HepG2 (cell line): ENCODE measurements around the gene CRIP1. TPM values are rescaled to one million over a fixed set of nuclear protein-coding genes. Genes with fewer than 3 reads are reported as not detected.

Source experiments
- ATAC-seq: fragments of 200-7000 bp; cut with Tn5 transposase; 3 replicates; pipeline ENCODE4 v1.9.1; 2020; ENCODE audit warnings: mild to moderate bottlenecking, moderate library complexity
- BruUV-seq: library from RNA; stranded (reverse); fragments of 400-500 nt; replicated peaks from 2 replicates; lab custom pipeline; 2021; lab: Mats Ljungman, UMichigan
- CTCF ChIA-PET: fragments of 300-600 bp; formaldehyde crosslinking; extraction: SDS; loops from one replicate; lab custom pipeline; 2021; ENCODE audit warnings: low total read pairs, inconsistent platforms, low intra/inter-chr PET ratio; lab: Yijun Ruan, JAX
- POLR2A ChIA-PET: fragments of 350-600 bp; sonication (Branson Sonifier 250); formaldehyde crosslinking; loops from one replicate; lab custom pipeline; 2020; ENCODE audit warnings: antibody characterized with exemption, inconsistent platforms; lab: Yijun Ruan, JAX
- DNase-seq: peaks from one replicate; pipeline ENCODE4 v3.0.0-alpha.2; 2015; ENCODE audit warnings: low spot score
- FAIRE-seq: peaks from 3 replicates; lab custom pipeline; 2011; peaks lifted over from hg19 to GRCh38; lab: Jason Lieb, UNC
- H2AFZ ChIP-seq: one replicate; pipeline ENCODE4 v1.6.1; 2011; ENCODE audit warnings: low read length, inconsistent platforms
- H3K27ac ChIP-seq: fragments of 300-600 bp; 3 replicates; pipeline ENCODE4 v1.8.0; 2011; ENCODE audit warnings: mixed run types, mild to moderate bottlenecking, mixed read lengths, low read length, inconsistent platforms; ENCODE audit not compliant: insufficient read depth; ENCODE audit errors: extremely low read length
- H3K27me3 ChIP-seq, 2 experiments: fragments of 200-600 bp in 1 of 2; 2 replicates in 1 of 2; 3 replicates in 1 of 2; pipeline versions ENCODE4 v1.6.0 to v1.8.0; 2011; ENCODE audit warnings: low read length in 2 of 2, mild to moderate bottlenecking in 2 of 2, moderate library complexity in 2 of 2, inconsistent platforms in 1 of 2; ENCODE audit not compliant: insufficient read depth in 2 of 2, control insufficient read depth in 1 of 2
- H3K36me3 ChIP-seq, 2 experiments: fragments of 200-600 bp in 1 of 2; replicated peaks in 1 of 2; 2 replicates in 1 of 2; 3 replicates in 1 of 2; pipeline versions ENCODE4 v1.5.1 to v1.8.0; 2011; ENCODE audit warnings: low read length in 2 of 2, inconsistent platforms in 1 of 2; ENCODE audit not compliant: insufficient read depth in 2 of 2, control insufficient read depth in 1 of 2
- H3K4me1 ChIP-seq: 2 replicates; pipeline ENCODE4 v1.5.1; 2012; ENCODE audit warnings: low read length, inconsistent platforms; ENCODE audit not compliant: insufficient read depth
- H3K4me2 ChIP-seq: 2 replicates; pipeline ENCODE4 v1.6.0; 2011; ENCODE audit warnings: low read depth, low read length, inconsistent platforms
- H3K4me3 ChIP-seq, 3 experiments: fragments of 200-600 bp in 1 of 3; sonication (generic), shearing (Covaris generic) in 1 of 3; replicated peaks in 1 of 3; 2 replicates each; pipeline ENCODE4 v1.5.1; 2011 to 2016; ENCODE audit warnings: low read length in 3 of 3, inconsistent platforms in 2 of 3, low read depth in 2 of 3, mild to moderate bottlenecking in 2 of 3, control low read depth in 1 of 3, mixed read lengths in 1 of 3; ENCODE audit not compliant: insufficient read depth in 1 of 3
- H3K79me2 ChIP-seq: one replicate; pipeline ENCODE4 v1.6.1; 2011; ENCODE audit warnings: low read length, inconsistent platforms; ENCODE audit not compliant: insufficient read depth
- H3K9ac ChIP-seq: 2 replicates; pipeline ENCODE4 v1.6.0; 2011; ENCODE audit warnings: mild to moderate bottlenecking, low read depth, low read length, inconsistent platforms; ENCODE audit not compliant: insufficient read depth
- H3K9me3 ChIP-seq: 2 replicates; pipeline ENCODE4 v1.5.1; 2012; ENCODE audit warnings: mild to moderate bottlenecking, low read length
- H4K20me1 ChIP-seq: 2 replicates; pipeline ENCODE4 v1.6.0; 2011; ENCODE audit warnings: inconsistent platforms, mild to moderate bottlenecking, low read length, moderate library complexity; ENCODE audit not compliant: insufficient read depth
- AGO2 ChIP-seq: fragments of 200-400 bp; formaldehyde crosslinking; optimal IDR thresholded peaks from 2 replicates; pipeline ENCODE3; 2017; ENCODE audit warnings: mild to moderate bottlenecking, low read depth, low read length, moderate library complexity
- IKZF4 ChIP-seq: sonication (generic); formaldehyde crosslinking; IDR thresholded peaks from 2 replicates; pipeline ENCODE4 v1.5.1; 2020; ENCODE audit warnings: borderline replicate concordance, mild to moderate bottlenecking, low read depth, missing genetic modification reagents; ENCODE audit errors: not compliant biosample characterization
- MEIS1 ChIP-seq: sonication (generic); formaldehyde crosslinking; IDR thresholded peaks from 2 replicates; pipeline ENCODE4 v1.9.0; 2021; ENCODE audit warnings: mild to moderate bottlenecking, missing genetic modification reagents, moderate library complexity, borderline replicate concordance
- SIN3B ChIP-seq: fragments of 150-350 bp; IDR thresholded peaks from 2 replicates; pipeline ENCODE4 v1.6.1; 2014; ENCODE audit warnings: low read length
- ZNF883 ChIP-seq: sonication (generic); formaldehyde crosslinking; IDR thresholded peaks from 2 replicates; pipeline ENCODE4 v1.5.1; 2020; ENCODE audit warnings: mild to moderate bottlenecking, missing genetic modification reagents; ENCODE audit errors: not compliant biosample characterization
- WGBS: methylation state at CpG from one replicate; pipeline ENCODE4 v1.1.6; 2017; ENCODE audit warnings: low lambda C conversion rate; 5-methylcytosine and 5-hydroxymethylcytosine counted together
- in situ Hi-C: cut with HindIII; loops from 2 replicates; pipeline ENCODE4 v1.10.0; 2017; ENCODE audit warnings: low pct_unique_long_range_greater_than_20kb; ENCODE audit not compliant: extremely low pct_ligation_motif_present
- intact Hi-C: fragments of 100-400 bp; cut with micrococcal nuclease; formaldehyde crosslinking; loops from one replicate; pipeline ENCODE4 v1.10.0; 2022; ENCODE audit not compliant: unreplicated experiment
- polyA plus RNA-seq, 8 experiments: library from polyadenylated mRNA; depleted of rRNA in 3 of 8; stranded (reverse) in 7 of 8; unstranded in 1 of 8; fragments of >200 nt; fragmentation: Illumina TruSeq in 4 of 8; extraction: Trizol in 4 of 8; gene quantifications; 2 replicates each; pipeline versions ENCODE4 v1.2.1 to v1.2.3, GENCODE V29; 2011 to 2016; ENCODE audit warnings: low read depth in 4 of 8, missing spikeins in 1 of 8, mixed read lengths in 1 of 8; ENCODE audit not compliant: insufficient read depth in 1 of 8
- total RNA-seq, 5 experiments: library from RNA; depleted of rRNA; stranded (reverse); fragments of >200 nt; fragmentation: Illumina TruSeq; extraction: Trizol; gene quantifications; 2 replicates each; pipeline ENCODE4 v1.2.3, GENCODE V29; 2016; ENCODE audit warnings: low read depth in 1 of 5

CRIP1 gene
- total and polyA plus RNA-seq, 2 of the 13 experiments (the other 11 are each of a cell fraction or from before 2014, with no cell fraction given) = 53.9 to 59.5 TPM

DNA sequence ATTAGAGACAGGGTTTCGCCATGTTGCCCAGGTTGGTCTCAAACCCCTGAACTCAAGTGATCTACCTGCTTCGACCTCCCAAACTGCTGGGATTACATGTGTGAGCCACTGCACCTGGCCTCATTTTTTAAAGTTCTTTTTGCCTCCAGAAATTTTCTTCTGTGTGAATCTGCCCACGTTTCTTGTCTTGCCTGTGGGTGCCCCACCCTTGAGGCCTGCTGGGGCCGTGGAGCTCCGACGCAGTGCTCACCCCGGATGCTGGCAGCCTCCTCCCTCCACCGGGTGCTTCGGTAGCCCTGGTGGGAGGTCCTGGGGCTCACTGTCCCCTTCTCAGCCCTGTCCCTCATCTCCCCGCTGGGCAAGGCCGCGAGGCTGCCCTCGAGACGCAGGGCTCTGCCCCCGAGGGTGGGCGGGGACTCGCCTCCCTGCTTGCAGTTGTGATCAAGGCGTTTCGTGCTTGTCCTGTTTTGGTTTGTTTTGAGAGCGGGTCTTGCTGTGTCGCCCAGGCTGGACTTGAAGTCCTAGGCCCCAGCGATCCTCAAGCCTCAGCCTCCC is 31.5 kb upstream of the CRIP1 start:
- no peak overlapping the region for H3K9ac ChIP-seq
- no peak for ATAC-seq
- H3K36me3 ChIP-seq = peaks cover 18 to 44% of the 10 kb centered on the region in 2 experiments; a peak in 4 of 5 replicates

DNA sequence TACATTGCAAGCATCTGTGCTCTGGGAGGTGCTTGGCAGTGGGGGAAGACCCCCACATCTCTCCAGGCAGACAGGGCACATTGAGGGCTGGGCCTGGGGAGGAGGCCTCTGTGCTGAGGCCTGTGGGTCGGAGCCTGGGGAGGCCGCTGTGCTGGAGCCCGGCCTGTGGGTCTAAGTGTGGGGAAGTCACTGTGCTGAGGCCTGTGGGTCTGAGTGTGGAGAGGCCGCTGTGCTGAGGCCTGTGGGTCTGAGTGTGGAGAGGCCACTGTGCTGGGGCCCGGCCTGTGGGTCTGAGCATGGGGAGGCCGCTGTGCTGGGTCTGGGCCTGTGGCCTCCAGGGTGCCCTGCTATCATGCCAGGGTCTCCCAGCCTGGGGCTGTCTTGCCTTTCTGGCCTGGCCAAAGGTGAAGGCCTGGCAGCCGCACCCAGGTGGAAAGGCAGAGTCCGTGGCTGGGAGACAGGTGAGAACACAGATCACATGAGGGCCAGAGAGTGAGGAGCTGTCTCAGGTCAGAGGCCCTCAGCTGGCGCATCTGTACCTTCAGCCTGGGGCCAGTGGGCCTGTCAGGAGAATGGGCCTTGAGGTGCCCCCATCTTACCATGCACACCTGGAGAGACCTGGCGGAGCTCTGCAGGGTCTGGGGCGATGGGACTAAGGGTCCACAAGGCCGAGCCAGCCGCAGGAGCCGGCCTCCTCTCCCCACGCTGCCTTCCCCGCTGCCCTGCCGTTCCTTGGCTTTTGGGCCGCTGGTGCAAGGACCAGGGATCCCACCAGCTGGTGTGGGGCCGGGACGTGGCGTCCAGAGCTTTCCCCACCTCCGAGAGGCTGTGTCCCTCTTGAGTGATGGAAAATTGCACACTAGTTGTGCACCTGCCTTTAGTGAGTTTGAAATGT is 30.7 kb upstream of the CRIP1 start:
- BruUV-seq = no TSS peak

More for the DNA sequence above, 31.5 kb upstream of the CRIP1 start:
- CTCF ChIA-PET = no interaction called here
- Histone ChIP-seq H3K27me3 (no peaks in the 10 kb centered on the region), H4K20me1 (no peaks in the 10 kb centered on the region), H3K9me3 (no peaks in the 10 kb centered on the region), H2AFZ (no peak overlapping the region), H3K4me1 (no peaks in the 10 kb centered on the region), H3K4me3 (no peak overlapping the region), H3K79me2 (no peaks in the 10 kb centered on the region), H3K4me2 (no peak overlapping the region), H3K27ac (no peak overlapping the region)
- WGBS = 95% methylated on average over 20 of the region's 22 CpGs
- TF ChIP-seq AGO2 = peak; percentile 42
- no peak for TF ChIP-seq ZNF883 (CRISPR knock-in tag)
- DNase-seq (no peak), FAIRE-seq (no peak)
- BruUV-seq = no TSS peak
- intact Hi-C loops (no loop called here), in situ Hi-C loops (no loop called here)
- POLR2A ChIA-PET = interaction anchor here (0.6 kb wide), 1 partner anchor 37 kb away, joined by 3 read pairs; no protein-coding TSS in a partner anchor

More for the DNA sequence above, 30.7 kb upstream of the CRIP1 start:
- no peaks in the 10 kb centered on the region for H4K20me1 ChIP-seq
- 96% methylated on average over 9 of the region's 22 CpGs for WGBS
- POLR2A ChIA-PET = no interaction called here
- CTCF ChIA-PET = no interaction called here
- no peaks in the 10 kb centered on the region for H3K4me1 ChIP-seq
- no peak overlapping the region for H3K27ac ChIP-seq
- intact Hi-C loops = no loop called here
- H3K79me2 ChIP-seq = no peaks in the 10 kb centered on the region
- H3K4me3 ChIP-seq = no peak overlapping the region
- no peak overlapping the region for H3K4me2 ChIP-seq
- TF ChIP-seq IKZF4 (CRISPR knock-in tag) (no peak), MEIS1 (CRISPR knock-in tag) (no peak), AGO2 (peak; percentile 59), SIN3B (no peak)
- TF ChIP-seq, all 625 proteins: peak for 1
- no peak; the same call in 2 of the 3 replicates for ATAC-seq
- no peaks in the 10 kb centered on the region for H3K9me3 ChIP-seq
- peaks cover 16 to 44% of the 10 kb centered on the region in 2 experiments; a peak in 4 of 5 replicates for H3K36me3 ChIP-seq
- no peak overlapping the region for H2AFZ ChIP-seq
- in situ Hi-C loops = no loop called here
- no peaks in the 10 kb centered on the region for H3K27me3 ChIP-seq
- DNase-seq = no peak
- H3K9ac ChIP-seq = no peak overlapping the region
- no peak for FAIRE-seq
